Endothelial cell of umbilical vein (primary cell): ENCODE data around the gene SBK1. TPM values are rescaled to one million over a fixed set of nuclear protein-coding genes. Genes with fewer than 3 reads are reported as not detected.
"Not testable (repeated sequence)": the region's sequence is repeated elsewhere in the genome, so short reads cannot be mapped to it uniquely, and the experiment has no call there.

Experiments
- BruUV-seq: library from RNA; stranded (reverse); fragments of 400-500 nt; replicated peaks from 2 replicates; lab custom pipeline; 2021; lab: Mats Ljungman, UMichigan
- CTCF ChIA-PET: fragments of 300-600, 350-600 bp; sonication (Branson Sonifier 250); formaldehyde crosslinking; loops from one replicate; lab custom pipeline; 2021; ENCODE audit warnings: antibody characterized with exemption, inconsistent platforms; lab: Charles Lee
- POLR2A ChIA-PET: fragments of 300-600, 350-600 bp; sonication (Branson Sonifier 250); formaldehyde crosslinking; loops from one replicate; lab custom pipeline; 2021; ENCODE audit warnings: antibody characterized with exemption, inconsistent platforms; lab: Charles Lee
- DNase-seq: peaks from one replicate; pipeline ENCODE4 v3.0.0-alpha.2; 2011; ENCODE audit warnings: low read depth, low spot score
- FAIRE-seq: peaks from 2 replicates; lab custom pipeline; 2011; peaks lifted over from hg19 to GRCh38; lab: Jason Lieb, UNC
- H2AFZ ChIP-seq: 2 replicates; pipeline ENCODE4 v1.6.0; 2012; ENCODE audit warnings: low read depth, low read length, control low read depth, inconsistent platforms
- H3K27ac ChIP-seq: 2 replicates; pipeline ENCODE4 v1.5.1; 2011; ENCODE audit warnings: low read depth, mild to moderate bottlenecking, control low read depth, low read length, moderate library complexity; ENCODE audit not compliant: insufficient read depth
- H3K27me3 ChIP-seq, 2 experiments: 2 replicates each; pipeline versions ENCODE4 v1.6.0 to v1.6.1; 2011; ENCODE audit warnings: low read length in 2 of 2, mixed read lengths in 1 of 2; ENCODE audit not compliant: control insufficient read depth in 2 of 2, insufficient read depth in 2 of 2
- H3K36me3 ChIP-seq, 2 experiments: 2 replicates in 1 of 2; 3 replicates in 1 of 2; pipeline ENCODE4 v1.5.1; 2011; ENCODE audit warnings: low read length in 2 of 2, mild to moderate bottlenecking in 1 of 2, moderate library complexity in 1 of 2; ENCODE audit not compliant: control insufficient read depth in 2 of 2, insufficient read depth in 2 of 2; ENCODE audit errors: extremely low read depth in 1 of 2
- H3K4me1 ChIP-seq: 3 replicates; pipeline ENCODE4 v1.5.1; 2011; ENCODE audit warnings: mild to moderate bottlenecking, low read length; ENCODE audit not compliant: control insufficient read depth, insufficient read depth; ENCODE audit errors: extremely low read depth
- H3K4me2 ChIP-seq: 2 replicates; pipeline ENCODE4 v1.6.1; 2011; ENCODE audit warnings: low read length, control low read depth, mixed read lengths; ENCODE audit not compliant: insufficient read depth
- H3K4me3 ChIP-seq, 3 experiments: fragments of 200-600 bp in 1 of 3; sonication (generic), shearing (Covaris generic) in 1 of 3; replicated peaks in 1 of 3; 2 replicates each; pipeline ENCODE4 v1.5.1; 2011 to 2016; ENCODE audit warnings: control low read depth in 3 of 3, low read length in 3 of 3, mild to moderate bottlenecking in 2 of 3, inconsistent platforms in 1 of 3, low read depth in 1 of 3, moderate library complexity in 1 of 3; ENCODE audit not compliant: insufficient read depth in 1 of 3
- H3K79me2 ChIP-seq: 2 replicates; pipeline ENCODE4 v1.6.0; 2012; ENCODE audit warnings: low read length, inconsistent platforms; ENCODE audit not compliant: control insufficient read depth, insufficient read depth
- H3K9ac ChIP-seq: replicated peaks from 2 replicates; pipeline ENCODE3; 2011; ENCODE audit warnings: low read length, control low read depth; ENCODE audit not compliant: insufficient read depth; ENCODE audit errors: extremely low read depth
- H3K9me1 ChIP-seq: replicated peaks from 3 replicates; pipeline ENCODE4 v1.6.0; 2011; ENCODE audit warnings: mild to moderate bottlenecking, low read length; ENCODE audit not compliant: control insufficient read depth, insufficient read depth; ENCODE audit errors: extremely low read depth
- H3K9me3 ChIP-seq: replicated peaks from 2 replicates; pipeline ENCODE4 v1.5.1; 2012; ENCODE audit warnings: low read length, inconsistent platforms; ENCODE audit not compliant: control insufficient read depth, insufficient read depth
- H4K20me1 ChIP-seq: replicated peaks from 2 replicates; pipeline ENCODE3; 2011; ENCODE audit warnings: mild to moderate bottlenecking, low read length; ENCODE audit not compliant: control insufficient read depth, insufficient read depth; ENCODE audit errors: extremely low read depth
- dilution Hi-C: fragments of 300-500 bp; cut with MboI; formaldehyde crosslinking; loops from one replicate; pipeline ENCODE4 v1.15.0; 2019; ENCODE audit warnings: low sequenced_read_pairs; ENCODE audit not compliant: extremely low pct_ligation_motif_present
- intact Hi-C: fragments of 100-400 bp; cut with micrococcal nuclease; formaldehyde crosslinking; loops from one replicate; pipeline ENCODE4 v1.10.0; 2022
- polyA plus RNA-seq, 4 experiments: library from polyadenylated mRNA; depleted of rRNA in 3 of 4; stranded (reverse) in 3 of 4; unstranded in 1 of 4; fragments of >200 nt; gene quantifications; 2 replicates each; pipeline versions ENCODE4 v1.2.1 to v1.2.3, GENCODE V29; 2011 to 2012; ENCODE audit warnings: missing spikeins in 1 of 4
- total RNA-seq: library from RNA; stranded (reverse); gene quantifications from 2 replicates; pipeline ENCODE4 v1.2.3, GENCODE V29; 2021

The SBK1 gene
- total and polyA plus RNA-seq, 2 donors (not counting 3 experiments of a cell fraction or from before 2014, with no cell fraction given): 0.19 to 0.51 TPM

GRCh38 chr16:28362600-28362999 is 70.3 kb downstream of the SBK1 start:
- H3K9me1 ChIP-seq, H3K4me2 ChIP-seq, DNase-seq, H3K9ac ChIP-seq, H3K79me2 ChIP-seq, CTCF ChIA-PET, H2AFZ ChIP-seq, BruUV-seq, dilution Hi-C loops, H3K4me3 ChIP-seq, POLR2A ChIA-PET, H4K20me1 ChIP-seq, intact Hi-C loops, FAIRE-seq, H3K27ac ChIP-seq, H3K36me3 ChIP-seq, H3K4me1 ChIP-seq, H3K27me3 ChIP-seq, H3K9me3 ChIP-seq: not testable (repeated sequence)

GRCh38 chr16:28363408-28363807 is 71.1 kb downstream of the SBK1 start, which contains the start of gene NPIPB6:
Gene NPIPB6 (minus strand): TSS chr16:28363508. CDS start chr16:28362822, 686 bp downstream.
- H3K79me2 ChIP-seq, DNase-seq, H4K20me1 ChIP-seq, BruUV-seq, dilution Hi-C loops, POLR2A ChIA-PET, H3K9me3 ChIP-seq, H3K9me1 ChIP-seq, H2AFZ ChIP-seq, H3K4me2 ChIP-seq, H3K4me1 ChIP-seq, H3K27ac ChIP-seq, H3K9ac ChIP-seq, CTCF ChIA-PET, H3K36me3 ChIP-seq, H3K27me3 ChIP-seq, FAIRE-seq, intact Hi-C loops, H3K4me3 ChIP-seq: not testable (repeated sequence)

GRCh38 chr16:28364268-28365173 is 72.2 kb downstream of the SBK1 start:
- H3K9ac ChIP-seq, CTCF ChIA-PET, H3K27me3 ChIP-seq, H3K4me1 ChIP-seq, H3K36me3 ChIP-seq, POLR2A ChIA-PET, H3K79me2 ChIP-seq, H3K9me3 ChIP-seq, H3K4me3 ChIP-seq, H3K27ac ChIP-seq, DNase-seq, H3K4me2 ChIP-seq, H4K20me1 ChIP-seq, H3K9me1 ChIP-seq, BruUV-seq, intact Hi-C loops, dilution Hi-C loops, H2AFZ ChIP-seq: not testable (repeated sequence)
- peak; percentile 89 for FAIRE-seq

- DNase-seq, H3K27me3 ChIP-seq, H3K9ac ChIP-seq, H3K27ac ChIP-seq, H3K79me2 ChIP-seq, CTCF ChIA-PET, H4K20me1 ChIP-seq, H3K36me3 ChIP-seq, intact Hi-C loops, H2AFZ ChIP-seq, H3K4me1 ChIP-seq, BruUV-seq, dilution Hi-C loops, H3K4me3 ChIP-seq, H3K9me1 ChIP-seq, H3K4me2 ChIP-seq, H3K9me3 ChIP-seq, POLR2A ChIA-PET, FAIRE-seq: not testable (repeated sequence)
These were observed 75.6 kb downstream of the SBK1 start for GRCh38 chr16:28367926-28368325.
